Measurements from ENCODE around the gene FOXC1.

The FOXC1 gene

GRCh38 chr6:1624851-1625781 is 15.4 kb downstream of the FOXC1 start:
- DNase-seq = peak; percentile 36

GRCh38 chr6:1625794-1626435 is 16.2 kb downstream of the FOXC1 start:
- DNase-seq = peak; percentile 81

- peak; percentile 81 for DNase-seq
These were observed 16.8 kb downstream of the FOXC1 start for GRCh38 chr6:1626481-1626880.

- DNase-seq = no peak
These were observed 18.3 kb downstream of the FOXC1 start for GRCh38 chr6:1627827-1628560.

GRCh38 chr6:1629316-1629715 is 19.6 kb downstream of the FOXC1 start:
- DNase-seq = no peak

GRCh38 chr6:1630212-1630770 is 20.6 kb downstream of the FOXC1 start:
- no peak for DNase-seq

GRCh38 chr6:1630771-1631217 is 21.1 kb downstream of the FOXC1 start:
- peak; percentile 95 for DNase-seq

- DNase-seq = no peak
These were observed 21.5 kb downstream of the FOXC1 start for GRCh38 chr6:1631251-1631650.

GRCh38 chr6:1633366-1634021 is 23.8 kb downstream of the FOXC1 start:
- no peak for DNase-seq

GRCh38 chr6:1634081-1634480 is 24.4 kb downstream of the FOXC1 start:
- DNase-seq = no peak

GRCh38 chr6:1635305-1636010 is 25.7 kb downstream of the FOXC1 start:
- DNase-seq = no peak

- no peak for DNase-seq
These were observed 26.6 kb downstream of the FOXC1 start for GRCh38 chr6:1636272-1636825.

- DNase-seq = peak; percentile 10
These were observed 27.5 kb downstream of the FOXC1 start for GRCh38 chr6:1636971-1637871.

- no peak for DNase-seq
These were observed 29.7 kb downstream of the FOXC1 start for GRCh38 chr6:1639430-1639829.

- no peak for DNase-seq
These were observed 30.8 kb downstream of the FOXC1 start for GRCh38 chr6:1640476-1640875.

- DNase-seq = no peak
These were observed 31.7 kb downstream of the FOXC1 start for GRCh38 chr6:1641343-1641885.

- DNase-seq = no peak
These were observed 33.4 kb downstream of the FOXC1 start for GRCh38 chr6:1643111-1643510.

GRCh38 chr6:1643830-1644445 is 34.2 kb downstream of the FOXC1 start:
- no peak for DNase-seq

- no peak for DNase-seq
These were observed 34.9 kb downstream of the FOXC1 start for GRCh38 chr6:1644516-1645060.

All from kidney glomerular epithelial cell (primary cell).